Glutamatergic neuron (in vitro differentiated cells): ENCODE results near the gene EIF1B. TPM values are rescaled to one million over a fixed set of nuclear protein-coding genes. Genes with fewer than 3 reads are reported as not detected.
A peak's percentile ranks its signal among the peaks of the same experiment; 100 is the strongest.

ENCODE experiments used
- DNase-seq: peaks from one replicate; pipeline ENCODE4 v3.0.0; 2022
- H3K27ac Mint-ChIP-seq: one replicate; pipeline ENCODE4 v1.8.0; 2020; ENCODE audit warnings: mild to moderate bottlenecking, mixed read lengths, inconsistent platforms; ENCODE audit not compliant: unreplicated experiment
- H3K27me3 Mint-ChIP-seq: one replicate; pipeline ENCODE4 v1.8.0; 2020; ENCODE audit warnings: mild to moderate bottlenecking, moderate library complexity, mixed read lengths, inconsistent platforms; ENCODE audit not compliant: unreplicated experiment
- H3K36me3 Mint-ChIP-seq: one replicate; pipeline ENCODE4 v1.8.0; 2020; ENCODE audit warnings: mild to moderate bottlenecking, mixed read lengths, inconsistent platforms; ENCODE audit not compliant: unreplicated experiment
- H3K4me1 Mint-ChIP-seq: one replicate; pipeline ENCODE4 v1.8.0; 2020; ENCODE audit warnings: mild to moderate bottlenecking, low read depth, mixed read lengths, inconsistent platforms; ENCODE audit not compliant: unreplicated experiment
- H3K4me3 Mint-ChIP-seq: one replicate; pipeline ENCODE4 v1.8.0; 2020; ENCODE audit warnings: mild to moderate bottlenecking, mixed read lengths, inconsistent platforms; ENCODE audit not compliant: unreplicated experiment
- H3K9me3 Mint-ChIP-seq: one replicate; pipeline ENCODE4 v1.8.0; 2020; ENCODE audit warnings: mild to moderate bottlenecking, moderate library complexity, mixed read lengths, inconsistent platforms; ENCODE audit not compliant: unreplicated experiment
- total RNA-seq: library from RNA; stranded (reverse); fragmentation: NEBNext Ultra II Directional; extraction: Animal tissue kit (Norgen Biotek cat#: 25700); gene quantifications from one replicate; pipeline ENCODE4 v1.2.1, GENCODE V29; 2021; ENCODE audit not compliant: unreplicated experiment
- TF ChIP-seq, protein P1 (sequence below): fragments of 200-600 bp; sonication (generic); IDR thresholded peaks from one replicate; pipeline ENCODE4 v1.5.0; 2021; ENCODE audit not compliant: partially characterized antibody, unreplicated experiment

Gene EIF1B
- total RNA-seq, 1 donor from 2014 or later = 130 TPM

DNA sequence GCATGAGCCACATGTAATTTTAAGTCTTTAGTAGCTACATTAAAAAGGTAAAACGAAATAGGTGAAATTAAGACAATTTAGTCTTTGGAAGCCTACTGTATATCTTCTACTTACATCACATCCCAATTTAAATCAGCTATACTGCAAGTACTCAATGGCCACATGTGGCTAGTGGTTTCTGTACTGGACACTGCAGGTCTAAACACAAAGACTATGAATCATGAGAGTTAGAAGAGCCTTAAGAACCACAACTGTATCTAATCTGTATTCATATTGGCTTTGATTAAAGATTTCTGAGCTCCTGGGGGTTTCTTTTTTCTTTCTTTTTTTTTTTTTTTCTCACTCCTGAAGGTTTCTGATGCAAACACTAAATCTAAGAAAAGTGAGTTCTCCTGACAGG is 2.3 kb upstream of the EIF1B start:
- H3K27me3 Mint-ChIP-seq = peaks cover 3% of the 10 kb centered on the region
- peaks cover 7% of the 10 kb centered on the region for H3K4me1 Mint-ChIP-seq
- H3K36me3 Mint-ChIP-seq = no peaks in the 10 kb centered on the region
- no peak overlapping the region for H3K27ac Mint-ChIP-seq
- no peak overlapping the region for H3K4me3 Mint-ChIP-seq
- H3K9me3 Mint-ChIP-seq = peaks cover 7% of the 10 kb centered on the region
- no peak for DNase-seq
- TF ChIP-seq, protein P1, sequence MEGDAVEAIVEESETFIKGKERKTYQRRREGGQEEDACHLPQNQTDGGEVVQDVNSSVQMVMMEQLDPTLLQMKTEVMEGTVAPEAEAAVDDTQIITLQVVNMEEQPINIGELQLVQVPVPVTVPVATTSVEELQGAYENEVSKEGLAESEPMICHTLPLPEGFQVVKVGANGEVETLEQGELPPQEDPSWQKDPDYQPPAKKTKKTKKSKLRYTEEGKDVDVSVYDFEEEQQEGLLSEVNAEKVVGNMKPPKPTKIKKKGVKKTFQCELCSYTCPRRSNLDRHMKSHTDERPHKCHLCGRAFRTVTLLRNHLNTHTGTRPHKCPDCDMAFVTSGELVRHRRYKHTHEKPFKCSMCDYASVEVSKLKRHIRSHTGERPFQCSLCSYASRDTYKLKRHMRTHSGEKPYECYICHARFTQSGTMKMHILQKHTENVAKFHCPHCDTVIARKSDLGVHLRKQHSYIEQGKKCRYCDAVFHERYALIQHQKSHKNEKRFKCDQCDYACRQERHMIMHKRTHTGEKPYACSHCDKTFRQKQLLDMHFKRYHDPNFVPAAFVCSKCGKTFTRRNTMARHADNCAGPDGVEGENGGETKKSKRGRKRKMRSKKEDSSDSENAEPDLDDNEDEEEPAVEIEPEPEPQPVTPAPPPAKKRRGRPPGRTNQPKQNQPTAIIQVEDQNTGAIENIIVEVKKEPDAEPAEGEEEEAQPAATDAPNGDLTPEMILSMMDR = no peak

DNA sequence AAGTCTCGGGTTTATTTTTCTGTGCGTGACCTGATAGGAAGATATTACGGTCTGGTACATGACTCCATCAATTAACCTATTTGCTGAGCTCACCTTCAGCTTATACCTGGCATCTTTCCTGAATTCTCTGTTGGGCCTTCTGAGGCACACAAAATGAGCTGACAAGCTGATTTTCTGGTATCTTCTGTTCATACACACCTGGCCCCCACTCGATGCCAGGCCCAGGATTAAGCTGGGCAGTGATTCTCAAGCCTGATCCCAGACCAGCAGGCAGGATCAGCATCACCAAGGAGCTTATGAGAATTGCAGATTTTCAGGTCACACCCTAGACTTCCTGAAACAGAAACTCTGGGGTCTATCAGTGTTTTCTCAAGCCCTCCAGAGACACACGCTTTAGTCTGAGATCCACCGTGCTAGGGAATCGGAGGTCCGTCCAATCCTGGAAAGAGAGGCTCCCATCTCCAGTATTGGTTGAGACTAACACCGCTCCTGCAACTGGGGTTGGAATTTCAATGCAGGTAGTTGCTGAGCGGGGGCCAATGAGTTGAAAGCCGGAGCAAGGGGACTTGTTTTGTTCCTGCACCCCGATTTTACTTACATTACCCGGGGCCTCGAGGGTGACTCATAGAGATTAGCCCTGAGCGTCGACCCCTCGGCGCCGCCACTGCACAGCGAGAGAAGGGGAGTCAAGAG is 636 bp upstream of the EIF1B start:
- H3K9me3 Mint-ChIP-seq = peaks cover 7% of the 10 kb centered on the region
- no peaks in the 10 kb centered on the region for H3K36me3 Mint-ChIP-seq
- H3K4me1 Mint-ChIP-seq = peaks cover 7% of the 10 kb centered on the region
- peak overlapping the region; percentile 77 for H3K27ac Mint-ChIP-seq
- peaks cover 3% of the 10 kb centered on the region for H3K27me3 Mint-ChIP-seq
- TF ChIP-seq, protein P1 = no peak
- H3K4me3 Mint-ChIP-seq = peak overlapping the region; percentile 100
- no peak for DNase-seq

DNA sequence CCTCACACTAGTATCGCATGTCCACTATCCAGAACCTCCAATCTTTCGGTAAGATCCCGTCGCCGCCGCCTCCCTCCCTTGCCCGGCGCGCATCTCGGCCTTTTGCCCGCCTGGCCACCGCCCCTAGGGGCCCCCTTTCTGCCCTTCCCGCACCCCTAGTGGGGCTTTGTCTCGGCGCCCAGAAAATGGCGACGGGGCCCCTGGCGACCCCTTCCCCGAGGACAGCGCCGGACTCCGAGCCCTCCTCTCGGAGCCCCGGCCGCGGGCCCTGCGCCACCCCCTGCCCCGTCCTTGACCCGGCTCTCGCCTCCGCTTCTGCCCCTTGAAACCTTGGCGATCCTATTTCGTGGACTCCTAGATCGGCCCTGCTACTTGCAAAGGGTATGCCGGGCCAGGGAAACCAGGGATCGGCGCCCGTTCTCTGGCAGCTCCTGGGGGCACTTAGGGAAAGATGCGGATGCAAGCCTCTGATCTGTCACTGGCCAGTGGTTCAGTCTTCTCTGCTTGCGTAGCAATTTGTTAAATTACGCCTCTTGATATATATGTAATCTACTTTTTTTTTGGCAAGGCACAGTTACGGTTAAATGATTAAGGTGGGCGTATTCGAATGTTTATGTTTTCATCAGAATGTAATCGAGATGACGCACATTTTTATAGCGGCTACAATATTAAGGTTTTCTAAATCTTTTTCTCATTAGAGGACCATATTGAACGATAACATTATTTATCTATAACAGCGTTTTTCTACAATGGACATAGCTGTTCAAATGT is 603 bp downstream of the EIF1B start:
- peak; percentile 66 for DNase-seq
- TF ChIP-seq, protein P1 = no peak
- H3K4me1 Mint-ChIP-seq = peaks cover 7% of the 10 kb centered on the region
- no peaks in the 10 kb centered on the region for H3K36me3 Mint-ChIP-seq
- peaks cover 3% of the 10 kb centered on the region for H3K27me3 Mint-ChIP-seq
- peaks cover 7% of the 10 kb centered on the region for H3K9me3 Mint-ChIP-seq
- H3K27ac Mint-ChIP-seq = peak overlapping the region; percentile 99
- H3K4me3 Mint-ChIP-seq = peak overlapping the region; percentile 100

DNA sequence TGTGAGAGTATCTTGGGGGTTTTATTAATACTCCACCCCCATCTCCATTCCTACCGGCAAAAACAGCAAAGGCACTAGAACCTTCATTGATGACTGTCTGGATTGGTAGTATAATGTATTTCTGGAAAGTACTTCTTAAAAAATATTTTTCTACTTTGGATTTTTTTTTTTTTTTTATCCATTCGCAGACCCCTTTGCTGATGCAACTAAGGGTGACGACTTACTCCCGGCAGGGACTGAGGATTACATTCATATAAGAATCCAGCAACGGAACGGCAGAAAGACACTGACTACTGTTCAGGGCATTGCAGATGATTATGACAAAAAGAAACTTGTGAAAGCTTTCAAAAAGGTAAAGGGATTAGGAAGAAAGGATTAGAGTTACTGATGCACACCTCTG is 1.2 kb downstream of the EIF1B start:
- TF ChIP-seq, protein P1 = no peak
- Mint-ChIP-seq H3K9me3 (peaks cover 7% of the 10 kb centered on the region), H3K4me1 (peaks cover 7% of the 10 kb centered on the region), H3K36me3 (no peaks in the 10 kb centered on the region), H3K27me3 (peaks cover 3% of the 10 kb centered on the region), H3K27ac (peak overlapping the region; percentile 99), H3K4me3 (peak overlapping the region; percentile 100)
- no peak for DNase-seq
